Stimulated activated CD4-positive, alpha-beta T cell treated with anti-CD3 and anti-CD28 coated beads, TNF-alpha, amount 100 ng/mL, for 24 hours (primary cell): ENCODE measurements around the gene ZFP69B.
A peak's percentile ranks its signal among the peaks of the same experiment; 100 is the strongest.
"Not testable (repeated sequence)": the region's sequence is repeated elsewhere in the genome, so short reads cannot be mapped to it uniquely, and the experiment has no call there.

ENCODE experiments used
- DNase-seq, 3 experiments: peaks; one replicate each; pipeline ENCODE4 v3.0.0-alpha.2; 2020; ENCODE audit warnings: low read depth in 3 of 3

The ZFP69B gene

GRCh38 chr1:40435876-40436275 lies 14.4 kb upstream of the ZFP69B start:
- DNase-seq: no peak

DNA sequence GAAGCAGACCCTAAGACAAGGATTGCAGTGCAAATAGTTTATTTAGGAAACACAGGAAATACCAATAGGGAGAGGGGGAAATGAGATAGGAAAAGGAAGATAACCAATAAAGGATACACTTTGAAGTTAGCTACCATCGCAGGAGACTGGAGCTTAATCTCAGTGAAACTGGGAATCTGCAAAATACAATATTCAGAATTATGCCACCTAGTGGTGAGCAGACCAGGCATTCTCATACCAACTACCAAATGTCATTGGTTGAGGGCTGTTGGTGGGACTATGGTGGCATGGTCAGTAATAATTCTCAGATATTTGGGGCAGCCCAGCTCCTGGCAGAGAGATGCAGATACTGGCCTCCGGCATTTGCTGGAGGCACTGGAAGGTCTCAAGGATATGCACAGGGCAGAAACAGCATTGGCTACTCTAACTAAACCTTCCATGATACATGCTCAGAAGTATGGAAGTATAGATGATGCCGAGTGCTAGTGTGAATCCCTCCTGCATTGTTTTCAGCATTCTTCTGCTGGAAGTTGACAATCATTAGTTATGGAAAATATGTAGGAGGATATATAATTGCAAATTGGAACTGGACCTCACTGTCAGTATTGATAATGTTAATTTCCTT lies 11.8 kb upstream of the ZFP69B start:
- DNase-seq: no peak

- no peak for DNase-seq
Observed at GRCh38 chr1:40439247-40439646, 11.0 kb upstream of the ZFP69B start.

GRCh38 chr1:40450495-40451237 lies 390 bp downstream of the ZFP69B start:
- DNase-seq: peak; percentile 65 to 84 (median 78)

DNA sequence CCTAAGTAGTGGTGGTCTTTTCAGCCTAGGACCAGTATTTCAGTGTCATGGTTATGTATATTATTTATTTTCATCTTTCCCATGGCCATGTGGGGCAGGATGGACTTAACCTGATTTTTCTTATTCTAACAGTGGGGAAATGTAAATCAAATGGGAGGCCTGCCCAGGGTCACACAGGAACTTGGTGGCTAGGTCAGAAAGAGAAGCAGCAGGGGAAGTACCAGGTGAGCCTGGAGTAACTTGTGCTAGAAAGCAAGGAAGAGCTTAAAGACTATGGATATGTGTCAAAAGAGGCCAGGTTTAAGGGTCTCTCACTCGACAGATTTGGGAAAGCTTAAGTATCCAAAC lies 936 bp downstream of the ZFP69B start:
- no peak for DNase-seq

DNA sequence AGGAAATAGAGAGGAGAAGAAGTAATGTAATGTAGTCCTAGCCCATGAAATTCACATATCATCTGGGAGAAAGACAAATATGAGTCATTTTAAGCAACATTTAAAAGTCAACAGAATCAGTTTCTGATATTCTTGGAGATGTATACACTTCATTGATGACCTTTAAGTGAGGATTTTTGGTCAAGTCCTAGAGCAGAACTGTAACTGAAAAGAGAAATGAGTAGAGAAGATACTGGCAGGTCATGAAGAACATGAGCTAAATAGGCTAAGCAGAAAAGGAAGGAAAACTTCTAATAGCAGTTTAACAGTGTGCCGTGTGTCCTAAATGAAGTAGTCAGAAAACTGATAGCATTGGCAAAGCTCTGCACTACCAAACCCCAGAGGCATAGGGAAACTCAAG lies 4.6 kb downstream of the ZFP69B start:
- no peak for DNase-seq

GRCh38 chr1:40462956-40463590 lies 12.8 kb downstream of the ZFP69B start:
- no peak for DNase-seq

DNA sequence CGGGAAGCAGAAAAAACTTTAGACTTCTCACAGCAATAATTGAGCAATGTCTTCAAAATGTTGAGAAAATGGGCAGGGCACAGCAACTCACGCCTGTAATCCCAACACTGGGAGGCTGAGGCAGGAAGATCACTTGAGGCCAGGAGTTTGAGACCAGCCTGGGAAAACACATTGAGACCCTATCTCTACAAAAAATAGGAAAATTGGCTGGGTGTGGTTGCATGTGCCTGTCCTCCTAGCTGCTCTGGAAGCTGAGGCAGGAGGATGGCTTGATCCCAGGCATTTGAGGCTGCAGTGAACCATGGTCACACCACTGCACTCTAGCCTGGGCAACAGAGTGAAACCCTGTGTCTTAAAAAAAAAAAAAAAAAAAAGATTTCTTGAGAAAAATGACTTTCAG lies 19.1 kb downstream of the ZFP69B start:
- DNase-seq: no peak

GRCh38 chr1:40475268-40475667 lies 25.0 kb downstream of the ZFP69B start:
- DNase-seq: no peak

- peak; percentile 16 to 69 (median 54) for DNase-seq
Observed at GRCh38 chr1:40476924-40477677, 26.8 kb downstream of the ZFP69B start, which contains the start of gene ZFP69. ZFP69 (plus strand) TSS chr1:40477290; CDS start chr1:40479362, 2,072 bp downstream.

GRCh38 chr1:40477678-40478053 lies 27.4 kb downstream of the ZFP69B start:
- peak in 1 of 3 experiments; percentile 20 for DNase-seq

- no peak for DNase-seq
Observed at GRCh38 chr1:40478276-40478675, 28.0 kb downstream of the ZFP69B start.

- DNase-seq: no peak
Observed at GRCh38 chr1:40479156-40479555, 28.9 kb downstream of the ZFP69B start.

- DNase-seq: no peak
Observed at GRCh38 chr1:40495315-40495903, 45.1 kb downstream of the ZFP69B start.

- DNase-seq: not testable (repeated sequence)
Observed at GRCh38 chr1:40502651-40503050, 52.4 kb downstream of the ZFP69B start.

GRCh38 chr1:40507973-40508372 lies 57.7 kb downstream of the ZFP69B start:
- no peak for DNase-seq

GRCh38 chr1:40508375-40509341 lies 58.4 kb downstream of the ZFP69B start, which contains the start of gene EXO5:
EXO5 (plus strand) TSS chr1:40508767; CDS start chr1:40514545, 5,778 bp downstream.
- DNase-seq: peak; percentile 75 to 86 (median 78)
